ENCODE measurements around the gene MSI2. TPM values are rescaled to one million over a fixed set of nuclear protein-coding genes. Genes with fewer than 3 reads are reported as not detected.
A peak's percentile ranks its signal among the peaks of the same experiment; 100 is the strongest.

MSI2 gene
- total RNA-seq, 1 experiment from 2014 or later: 174 TPM

GRCh38 chr17:57286399-57287105, 30.2 kb downstream of the MSI2 start:
- TF ChIP-seq CTCF (IDR thresholded peaks at IDR 0.05; ENCODE audit: insufficient read depth in 1 of 2, low read depth in 1 of 2, low read length in 1 of 2, severe bottlenecking in 1 of 2, unreplicated experiment in 1 of 2): no peak
- CTCF ChIA-PET: no interaction called here

GRCh38 chr17:57288040-57288772, 31.9 kb downstream of the MSI2 start:
- CTCF ChIA-PET: no interaction called here
- H3K27me3 Mint-ChIP-seq (ENCODE audit: insufficient read depth, unreplicated experiment): no peaks in the 10 kb centered on the region
- Histone ChIP-seq H3K4me1 (peaks cover 30% of the 10 kb centered on the region), H3K36me3 (ENCODE audit: control insufficient read depth, insufficient read depth, low read length) (peaks cover 2% of the 10 kb centered on the region), H3K27me3 (replicated peaks; ENCODE audit: control insufficient read depth, insufficient read depth, low read length) (no peaks in the 10 kb centered on the region), H3K4me3 (ENCODE audit: low read depth, low read length) (no peak overlapping the region), H3K9me3 (no peaks in the 10 kb centered on the region)
- peaks cover 43% of the 10 kb centered on the region for H3K4me1 Mint-ChIP-seq (ENCODE audit: low read depth, unreplicated experiment)
- H3K4me3 Mint-ChIP-seq (ENCODE audit: unreplicated experiment): no peak overlapping the region
- H3K9me3 Mint-ChIP-seq (ENCODE audit: unreplicated experiment): no peaks in the 10 kb centered on the region
- BruUV-seq (replicated peaks): no TSS peak
- DNase-seq: no peak
- intact Hi-C loops (cut with micrococcal nuclease; ENCODE audit: unreplicated experiment): no loop called here
- peak overlapping the region; percentile 71 for H3K27ac Mint-ChIP-seq (ENCODE audit: unreplicated experiment)
- POLR2A ChIA-PET: no interaction called here
- TF ChIP-seq CTCF (IDR thresholded peaks at IDR 0.05; ENCODE audit: insufficient read depth in 1 of 2, low read depth in 1 of 2, low read length in 1 of 2, severe bottlenecking in 1 of 2, unreplicated experiment in 1 of 2): no peak
- H3K36me3 Mint-ChIP-seq (ENCODE audit: insufficient read depth, unreplicated experiment): peaks cover 63% of the 10 kb centered on the region

More at GRCh38 chr17:57286399-57287105, 30.2 kb downstream of the MSI2 start:
- Mint-ChIP-seq H3K36me3 (ENCODE audit: insufficient read depth, unreplicated experiment) (peaks cover 59% of the 10 kb centered on the region), H3K27ac (ENCODE audit: unreplicated experiment) (peak overlapping the region; percentile 7), H3K27me3 (ENCODE audit: insufficient read depth, unreplicated experiment) (no peaks in the 10 kb centered on the region), H3K4me3 (ENCODE audit: unreplicated experiment) (no peak overlapping the region), H3K9me3 (ENCODE audit: unreplicated experiment) (no peaks in the 10 kb centered on the region), H3K4me1 (ENCODE audit: low read depth, unreplicated experiment) (peaks cover 27% of the 10 kb centered on the region)
- intact Hi-C loops (cut with micrococcal nuclease; ENCODE audit: unreplicated experiment): no loop called here
- Histone ChIP-seq H3K4me1 (peaks cover 21% of the 10 kb centered on the region), H3K9me3 (no peaks in the 10 kb centered on the region), H3K27me3 (replicated peaks; ENCODE audit: control insufficient read depth, insufficient read depth, low read length) (no peaks in the 10 kb centered on the region), H3K36me3 (ENCODE audit: control insufficient read depth, insufficient read depth, low read length) (peaks cover 2% of the 10 kb centered on the region), H3K4me3 (ENCODE audit: low read depth, low read length) (no peak overlapping the region)
- no peak for DNase-seq
- BruUV-seq (replicated peaks): no TSS peak
- POLR2A ChIA-PET: no interaction called here

GRCh38 chr17:57288773-57289121, 32.4 kb downstream of the MSI2 start:
- Histone ChIP-seq H3K4me3 (ENCODE audit: low read depth, low read length) (no peak overlapping the region), H3K27me3 (replicated peaks; ENCODE audit: control insufficient read depth, insufficient read depth, low read length) (no peaks in the 10 kb centered on the region), H3K36me3 (ENCODE audit: control insufficient read depth, insufficient read depth, low read length) (peaks cover under 1% of the 10 kb centered on the region), H3K4me1 (peaks cover 33% of the 10 kb centered on the region), H3K9me3 (no peaks in the 10 kb centered on the region)
- Mint-ChIP-seq H3K27ac (ENCODE audit: unreplicated experiment) (no peak overlapping the region), H3K9me3 (ENCODE audit: unreplicated experiment) (no peaks in the 10 kb centered on the region), H3K4me1 (ENCODE audit: low read depth, unreplicated experiment) (peaks cover 45% of the 10 kb centered on the region), H3K4me3 (ENCODE audit: unreplicated experiment) (no peak overlapping the region), H3K27me3 (ENCODE audit: insufficient read depth, unreplicated experiment) (no peaks in the 10 kb centered on the region), H3K36me3 (ENCODE audit: insufficient read depth, unreplicated experiment) (peaks cover 62% of the 10 kb centered on the region)
- intact Hi-C loops (cut with micrococcal nuclease; ENCODE audit: unreplicated experiment): no loop called here
- no TSS peak for BruUV-seq (replicated peaks)
- TF ChIP-seq CTCF (IDR thresholded peaks at IDR 0.05; ENCODE audit: insufficient read depth in 1 of 2, low read depth in 1 of 2, low read length in 1 of 2, severe bottlenecking in 1 of 2, unreplicated experiment in 1 of 2): no peak
- DNase-seq: no peak
- ChIA-PET POLR2A (no interaction called here), CTCF (no interaction called here)
